H9 (cell line): ENCODE data around the gene USP40. TPM values are rescaled to one million over a fixed set of nuclear protein-coding genes. Genes with fewer than 3 reads are reported as not detected.

Source experiments
- DNase-seq: peaks from one replicate; pipeline ENCODE4 v3.0.0-alpha.2; 2017
- H2AFZ ChIP-seq: one replicate; pipeline ENCODE4 v1.6.1; 2013; ENCODE audit warnings: mild to moderate bottlenecking, low read length, control low read depth, moderate library complexity
- H2AK5ac ChIP-seq: 2 replicates; pipeline ENCODE4 v1.6.1; 2013; ENCODE audit warnings: low read length, control low read depth, mixed read lengths; ENCODE audit not compliant: insufficient read length
- H2BK120ac ChIP-seq: one replicate; pipeline ENCODE4 v1.6.1; 2013; ENCODE audit warnings: low read depth, mild to moderate bottlenecking, low read length, control low read depth, inconsistent platforms; ENCODE audit not compliant: poor library complexity, severe bottlenecking
- H2BK12ac ChIP-seq: 2 replicates; pipeline ENCODE4 v1.6.1; 2013; ENCODE audit warnings: low read length, control low read depth, mixed read lengths, low read depth; ENCODE audit not compliant: insufficient read length
- H2BK15ac ChIP-seq: 2 replicates; pipeline ENCODE4 v1.6.1; 2013; ENCODE audit warnings: low read depth, low read length, control low read depth
- H2BK20ac ChIP-seq: one replicate; pipeline ENCODE4 v1.6.1; 2013; ENCODE audit warnings: low read depth, mild to moderate bottlenecking, low read length, control low read depth, inconsistent platforms; ENCODE audit not compliant: poor library complexity, severe bottlenecking
- H2BK5ac ChIP-seq: 2 replicates; pipeline ENCODE4 v1.6.1; 2013; ENCODE audit warnings: low read length, control low read depth, mixed read lengths; ENCODE audit not compliant: insufficient read length
- H3K14ac ChIP-seq: 2 replicates; pipeline ENCODE4 v1.6.1; 2013; ENCODE audit warnings: low read length, control low read depth; ENCODE audit not compliant: insufficient read depth
- H3K18ac ChIP-seq: 2 replicates; pipeline ENCODE4 v1.6.1; 2013; ENCODE audit warnings: low read depth, mild to moderate bottlenecking, mixed read lengths, low read length, control low read depth; ENCODE audit not compliant: insufficient read length
- H3K23ac ChIP-seq: 2 replicates; pipeline ENCODE4 v1.6.1; 2013; ENCODE audit warnings: low read length, control low read depth, mixed read lengths, low read depth; ENCODE audit not compliant: insufficient read length
- H3K23me2 ChIP-seq: 2 replicates; pipeline ENCODE4 v1.6.1; 2013; ENCODE audit warnings: low read depth, mild to moderate bottlenecking, mixed read lengths, low read length, control low read depth; ENCODE audit not compliant: insufficient read length, poor library complexity, severe bottlenecking
- H3K27ac ChIP-seq: 2 replicates; pipeline ENCODE4 v1.5.1; 2013; ENCODE audit warnings: low read length, control low read depth, mixed read lengths, low read depth; ENCODE audit not compliant: insufficient read length
- H3K27me3 ChIP-seq: 2 replicates; pipeline ENCODE4 v1.6.1; 2013; ENCODE audit warnings: low read length, control low read depth, inconsistent platforms; ENCODE audit not compliant: insufficient read depth
- H3K4ac ChIP-seq: 2 replicates; pipeline ENCODE4 v1.6.1; 2013; ENCODE audit warnings: low read depth, mild to moderate bottlenecking, control low read depth, inconsistent platforms, low read length, moderate library complexity
- H3K4me1 ChIP-seq: 2 replicates; pipeline ENCODE4 v1.6.1; 2013; ENCODE audit warnings: low read length, control low read depth, inconsistent platforms; ENCODE audit not compliant: insufficient read depth
- H3K4me2 ChIP-seq: 2 replicates; pipeline ENCODE4 v1.6.1; 2013; ENCODE audit warnings: low read length, control low read depth, mixed read lengths; ENCODE audit not compliant: insufficient read length, insufficient read depth
- H3K56ac ChIP-seq: 2 replicates; pipeline ENCODE4 v1.6.1; 2013; ENCODE audit warnings: low read depth, mild to moderate bottlenecking, mixed read lengths, low read length, control low read depth; ENCODE audit not compliant: insufficient read length
- H3K79me1 ChIP-seq: 2 replicates; pipeline ENCODE4 v1.6.1; 2013; ENCODE audit warnings: low read depth, mild to moderate bottlenecking, moderate library complexity, low read length, control low read depth, inconsistent platforms; ENCODE audit not compliant: insufficient read depth, poor library complexity, severe bottlenecking
- H3K79me2 ChIP-seq: 2 replicates; pipeline ENCODE4 v1.6.1; 2013; ENCODE audit warnings: low read length, control low read depth, inconsistent platforms; ENCODE audit not compliant: insufficient read depth
- H3K9ac ChIP-seq: 2 replicates; pipeline ENCODE4 v1.6.1; 2013; ENCODE audit warnings: low read length, control low read depth, mixed read lengths; ENCODE audit not compliant: insufficient read length; ENCODE audit errors: extremely low read depth
- H3K9me3 ChIP-seq: one replicate; pipeline ENCODE4 v1.6.1; 2013; ENCODE audit warnings: low read depth, low read length, inconsistent platforms; ENCODE audit not compliant: control insufficient read depth
- H3T11ph ChIP-seq: one replicate; pipeline ENCODE4 v1.6.1; 2013; ENCODE audit warnings: mild to moderate bottlenecking, low read length, control low read depth, inconsistent platforms
- H4K20me1 ChIP-seq: one replicate; pipeline ENCODE4 v1.6.1; 2013; ENCODE audit not compliant: control insufficient read depth, insufficient read length, insufficient read depth
- H4K5ac ChIP-seq: 2 replicates; pipeline ENCODE4 v1.6.1; 2013; ENCODE audit warnings: low read depth, mild to moderate bottlenecking, mixed read lengths, low read length, control low read depth; ENCODE audit not compliant: insufficient read length
- H4K8ac ChIP-seq: replicated peaks from 2 replicates; pipeline ENCODE4 v1.6.1; 2013; ENCODE audit warnings: low read length, control low read depth, mixed read lengths, low read depth; ENCODE audit not compliant: insufficient read length
- H4K91ac ChIP-seq: 2 replicates; pipeline ENCODE4 v1.6.1; 2013; ENCODE audit warnings: low read depth, mild to moderate bottlenecking, moderate library complexity, mixed read lengths, low read length, control low read depth; ENCODE audit not compliant: insufficient read length
- H3K27ac Mint-ChIP-seq, 3 experiments: 2 replicates in 2 of 3; 3 replicates in 1 of 3; pipeline ENCODE4 v1.8.0; 2020 to 2021; ENCODE audit warnings: mixed read lengths in 3 of 3, mild to moderate bottlenecking in 1 of 3, moderate library complexity in 1 of 3
- H3K27me3 Mint-ChIP-seq: 2 replicates; pipeline ENCODE4 v1.8.0; 2021; ENCODE audit warnings: low read depth, mild to moderate bottlenecking, moderate library complexity, mixed read lengths
- H3K36me3 Mint-ChIP-seq, 3 experiments: 2 replicates in 2 of 3; 3 replicates in 1 of 3; pipeline ENCODE4 v1.8.0; 2020 to 2021; ENCODE audit warnings: low read depth in 3 of 3, mixed read lengths in 3 of 3; ENCODE audit not compliant: insufficient read depth in 1 of 3
- H3K4me1 Mint-ChIP-seq, 2 experiments: 2 replicates each; pipeline ENCODE4 v1.8.0; 2020; ENCODE audit warnings: mixed read lengths in 2 of 2
- H3K4me3 Mint-ChIP-seq, 2 experiments: 2 replicates in 1 of 2; 3 replicates in 1 of 2; pipeline ENCODE4 v1.8.0; 2020 to 2021; ENCODE audit warnings: mild to moderate bottlenecking in 2 of 2, mixed read lengths in 2 of 2, moderate library complexity in 1 of 2
- H3K9me3 Mint-ChIP-seq, 2 experiments: 2 replicates in 1 of 2; 3 replicates in 1 of 2; pipeline ENCODE4 v1.8.0; 2020; ENCODE audit warnings: mild to moderate bottlenecking in 2 of 2, mixed read lengths in 2 of 2, moderate library complexity in 1 of 2
- CTCF ChIP-seq: fragments of 200-600 bp; sonication (generic); conservative IDR thresholded peaks from 3 replicates; pipeline ENCODE4 v1.8.0; 2021; ENCODE audit warnings: antibody characterized with exemption, mild to moderate bottlenecking
- WGBS: extraction: QIAGEN DNeasy Blood & Tissue Kit; methylation state at CpG from one replicate; pipeline ENCODE4 v1.1.7; 2013; ENCODE audit warnings: missing lambda C conversion rate, low lambda C conversion rate, mixed read lengths; ENCODE audit not compliant: insufficient read length; ENCODE audit errors: extremely low coverage; 5-methylcytosine and 5-hydroxymethylcytosine counted together
- total RNA-seq: library from RNA; stranded (reverse); gene quantifications from 2 replicates; pipeline ENCODE4 v1.2.1, GENCODE V29; 2021

The USP40 gene
- total RNA-seq, 1 experiment from 2014 or later = 7.5 TPM

GRCh38 chr2:233497692-233498091 is 68.9 kb downstream of the USP40 start:
- no peak overlapping the region for H3K27ac ChIP-seq
- no peak overlapping the region for H2BK120ac ChIP-seq
- H2BK15ac ChIP-seq = no peak overlapping the region
- H2BK20ac ChIP-seq = no peak overlapping the region
- H3K27me3 ChIP-seq = no peaks in the 10 kb centered on the region
- no peak overlapping the region for H3K9ac ChIP-seq
- Mint-ChIP-seq H3K36me3 (peaks cover under 1 to 2% (median 2%) of the 10 kb centered on the region in 3 experiments; a peak in 5 of 7 replicates), H3K4me1 (peaks cover 3 to 10% of the 10 kb centered on the region in 2 experiments; a peak in 3 of 4 replicates), H3K27ac (no peak overlapping the region), H3K9me3 (peaks cover 2% of the 10 kb centered on the region in 2 experiments), H3K27me3 (no peaks in the 10 kb centered on the region), H3K4me3 (no peak overlapping the region)
- no peak for DNase-seq
- no peaks in the 10 kb centered on the region for H3K4me1 ChIP-seq
- no peak overlapping the region for H2AFZ ChIP-seq
- H3K4ac ChIP-seq = no peak overlapping the region
- no peak overlapping the region for H3K14ac ChIP-seq
- H2BK12ac ChIP-seq = no peak overlapping the region
- no peak overlapping the region for H3K23ac ChIP-seq
- no peaks in the 10 kb centered on the region for H3K79me2 ChIP-seq
- no peaks in the 10 kb centered on the region for H3K23me2 ChIP-seq
- no peak overlapping the region for H3K56ac ChIP-seq
- no peak overlapping the region for H3K4me2 ChIP-seq
- H3K79me1 ChIP-seq = no peaks in the 10 kb centered on the region
- no peak for TF ChIP-seq CTCF
- H2AK5ac ChIP-seq = no peak overlapping the region
- no peak overlapping the region for H4K8ac ChIP-seq
- H2BK5ac ChIP-seq = no peak overlapping the region
- no CpG with 5 or more reads among the region's 2 CpGs for WGBS
- no peaks in the 10 kb centered on the region for H3K9me3 ChIP-seq
- no peak overlapping the region for H4K5ac ChIP-seq
- no peaks in the 10 kb centered on the region for H4K20me1 ChIP-seq
- no peak overlapping the region for H4K91ac ChIP-seq
- H3K18ac ChIP-seq = no peak overlapping the region
- no peak overlapping the region for H3T11ph ChIP-seq
